RWPE2 (cell line): ENCODE results near the gene KCNAB1.

ENCODE experiments used
- ATAC-seq: fragments of 200-7000 bp; cut with Tn5 transposase; 3 replicates; pipeline ENCODE4 v1.9.1; 2021; ENCODE audit warnings: low read depth
- DNase-seq: peaks from one replicate; pipeline ENCODE4 v3.0.0-alpha.2; 2020; ENCODE audit warnings: low spot score
- H3K27ac ChIP-seq: fragments of 450-650 bp; 2 replicates; pipeline ENCODE4 v1.5.1; 2017; ENCODE audit warnings: mild to moderate bottlenecking; ENCODE audit not compliant: poor library complexity, severe bottlenecking
- H3K27me3 ChIP-seq: fragments of 250-450 bp; sonication (Bioruptor Pico); 2 replicates; pipeline ENCODE4 v1.5.1; 2021; ENCODE audit warnings: mild to moderate bottlenecking, moderate library complexity; ENCODE audit not compliant: insufficient read depth, poor library complexity, severe bottlenecking
- H3K36me3 ChIP-seq: fragments of 250-450 bp; sonication (Bioruptor Pico); 2 replicates; pipeline ENCODE4 v1.5.1; 2020; ENCODE audit warnings: low read depth, mild to moderate bottlenecking, moderate library complexity
- H3K4me1 ChIP-seq: fragments of 250-450 bp; sonication (Bioruptor Pico); 2 replicates; pipeline ENCODE4 v1.5.1; 2021; ENCODE audit warnings: mild to moderate bottlenecking, moderate library complexity; ENCODE audit not compliant: insufficient read depth, poor library complexity, severe bottlenecking
- H3K4me3 ChIP-seq: fragments of 250-450 bp; sonication (Bioruptor Pico); 2 replicates; pipeline ENCODE4 v1.5.1; 2021; ENCODE audit warnings: mild to moderate bottlenecking, moderate library complexity; ENCODE audit not compliant: severe bottlenecking
- H3K9me3 ChIP-seq: fragments of 250-450 bp; sonication (Bioruptor Pico); 2 replicates; pipeline ENCODE4 v1.5.1; 2021; ENCODE audit warnings: mild to moderate bottlenecking, moderate library complexity; ENCODE audit not compliant: severe bottlenecking
- TF ChIP-seq, protein P1 (sequence below): fragments of 450-650 bp; IDR thresholded peaks from one replicate; pipeline ENCODE4 v1.5.1; 2017; ENCODE audit warnings: mild to moderate bottlenecking, moderate library complexity; ENCODE audit not compliant: poor library complexity, severe bottlenecking

Gene KCNAB1

DNA sequence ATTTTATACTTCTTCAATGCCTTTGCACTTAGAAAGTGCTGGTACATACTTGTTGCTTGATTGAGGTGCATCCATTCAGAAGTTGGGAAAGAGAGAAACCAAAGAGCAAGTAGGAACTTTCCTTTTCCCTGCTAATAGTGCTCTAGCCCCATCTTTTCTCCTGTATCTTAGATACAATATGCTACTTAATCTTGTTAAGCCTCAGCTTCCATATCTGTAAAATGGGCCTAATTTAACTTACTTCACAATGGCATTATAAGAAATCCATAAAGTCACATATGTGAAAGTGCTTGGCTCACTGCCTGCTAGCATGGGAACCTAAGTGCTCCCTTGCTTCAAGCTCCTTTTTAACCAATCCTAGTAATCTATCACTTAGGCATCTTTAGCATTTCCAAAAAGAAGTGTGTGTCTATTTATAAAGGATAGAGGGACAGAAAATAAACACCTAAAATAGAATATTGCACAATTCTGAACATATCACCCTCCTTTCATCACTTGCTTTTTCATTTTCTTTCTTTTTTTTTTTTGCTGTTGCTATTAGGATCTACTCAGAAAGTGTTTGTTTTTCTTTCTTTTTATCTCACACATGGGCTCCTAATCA is 28.1 kb downstream of the KCNAB1 start:
- Histone ChIP-seq H3K4me1 (no peaks in the 10 kb centered on the region), H3K27ac (no peak overlapping the region), H3K36me3 (no peaks in the 10 kb centered on the region), H3K4me3 (no peak overlapping the region), H3K9me3 (no peaks in the 10 kb centered on the region), H3K27me3 (no peaks in the 10 kb centered on the region)
- TF ChIP-seq, protein P1, sequence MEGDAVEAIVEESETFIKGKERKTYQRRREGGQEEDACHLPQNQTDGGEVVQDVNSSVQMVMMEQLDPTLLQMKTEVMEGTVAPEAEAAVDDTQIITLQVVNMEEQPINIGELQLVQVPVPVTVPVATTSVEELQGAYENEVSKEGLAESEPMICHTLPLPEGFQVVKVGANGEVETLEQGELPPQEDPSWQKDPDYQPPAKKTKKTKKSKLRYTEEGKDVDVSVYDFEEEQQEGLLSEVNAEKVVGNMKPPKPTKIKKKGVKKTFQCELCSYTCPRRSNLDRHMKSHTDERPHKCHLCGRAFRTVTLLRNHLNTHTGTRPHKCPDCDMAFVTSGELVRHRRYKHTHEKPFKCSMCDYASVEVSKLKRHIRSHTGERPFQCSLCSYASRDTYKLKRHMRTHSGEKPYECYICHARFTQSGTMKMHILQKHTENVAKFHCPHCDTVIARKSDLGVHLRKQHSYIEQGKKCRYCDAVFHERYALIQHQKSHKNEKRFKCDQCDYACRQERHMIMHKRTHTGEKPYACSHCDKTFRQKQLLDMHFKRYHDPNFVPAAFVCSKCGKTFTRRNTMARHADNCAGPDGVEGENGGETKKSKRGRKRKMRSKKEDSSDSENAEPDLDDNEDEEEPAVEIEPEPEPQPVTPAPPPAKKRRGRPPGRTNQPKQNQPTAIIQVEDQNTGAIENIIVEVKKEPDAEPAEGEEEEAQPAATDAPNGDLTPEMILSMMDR: no peak
- DNase-seq (no peak), ATAC-seq (no peak)

DNA sequence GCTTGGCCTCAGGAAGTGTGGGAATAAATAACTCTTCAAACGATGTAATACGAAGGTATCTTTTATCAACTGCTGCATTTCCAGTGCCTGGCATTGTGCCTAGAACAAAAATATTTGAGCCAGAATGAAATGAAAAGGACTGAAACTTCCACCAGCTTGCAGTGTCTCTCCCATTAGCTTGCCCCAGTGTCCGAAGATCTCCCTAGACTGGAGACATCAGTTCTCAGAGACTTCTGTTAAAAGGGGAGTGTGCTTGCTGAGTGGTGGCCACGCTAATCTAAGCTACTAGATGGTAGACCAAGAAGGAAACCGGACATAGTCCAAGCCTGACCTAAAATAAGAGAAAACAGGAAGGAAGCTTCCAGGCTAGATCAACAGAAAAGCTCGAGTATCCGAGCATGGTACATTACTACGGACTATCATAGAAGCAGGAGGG is 28.6 kb downstream of the KCNAB1 start:
- Histone ChIP-seq H3K27me3 (no peaks in the 10 kb centered on the region), H3K27ac (no peak overlapping the region), H3K36me3 (no peaks in the 10 kb centered on the region), H3K4me3 (no peak overlapping the region), H3K9me3 (no peaks in the 10 kb centered on the region), H3K4me1 (no peaks in the 10 kb centered on the region)
- TF ChIP-seq, protein P1: no peak
- no peak for ATAC-seq
- no peak for DNase-seq

DNA sequence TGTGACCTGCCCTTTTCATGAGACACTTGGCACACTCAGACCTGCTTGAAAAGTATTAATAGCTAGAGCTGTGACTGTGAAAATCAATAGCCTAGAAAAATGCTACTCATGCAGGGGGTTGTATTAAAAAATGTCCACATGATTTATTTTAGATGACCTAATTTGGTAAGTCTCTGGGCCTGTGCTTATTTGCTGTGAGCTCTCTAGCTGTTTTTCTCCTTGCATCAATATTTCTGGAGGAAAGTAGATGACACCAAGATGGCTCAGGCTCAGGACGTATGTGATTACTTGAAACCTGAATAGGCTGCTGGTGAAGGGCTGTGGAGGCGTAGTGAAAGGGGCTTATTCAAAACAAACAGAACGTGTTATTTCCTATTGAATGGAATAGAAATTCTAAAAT is 29.5 kb downstream of the KCNAB1 start:
- ATAC-seq: no peak
- DNase-seq: no peak
- Histone ChIP-seq H3K27ac (no peak overlapping the region), H3K9me3 (no peaks in the 10 kb centered on the region), H3K27me3 (no peaks in the 10 kb centered on the region), H3K36me3 (no peaks in the 10 kb centered on the region), H3K4me3 (no peak overlapping the region), H3K4me1 (no peaks in the 10 kb centered on the region)
- TF ChIP-seq, protein P1: no peak

DNA sequence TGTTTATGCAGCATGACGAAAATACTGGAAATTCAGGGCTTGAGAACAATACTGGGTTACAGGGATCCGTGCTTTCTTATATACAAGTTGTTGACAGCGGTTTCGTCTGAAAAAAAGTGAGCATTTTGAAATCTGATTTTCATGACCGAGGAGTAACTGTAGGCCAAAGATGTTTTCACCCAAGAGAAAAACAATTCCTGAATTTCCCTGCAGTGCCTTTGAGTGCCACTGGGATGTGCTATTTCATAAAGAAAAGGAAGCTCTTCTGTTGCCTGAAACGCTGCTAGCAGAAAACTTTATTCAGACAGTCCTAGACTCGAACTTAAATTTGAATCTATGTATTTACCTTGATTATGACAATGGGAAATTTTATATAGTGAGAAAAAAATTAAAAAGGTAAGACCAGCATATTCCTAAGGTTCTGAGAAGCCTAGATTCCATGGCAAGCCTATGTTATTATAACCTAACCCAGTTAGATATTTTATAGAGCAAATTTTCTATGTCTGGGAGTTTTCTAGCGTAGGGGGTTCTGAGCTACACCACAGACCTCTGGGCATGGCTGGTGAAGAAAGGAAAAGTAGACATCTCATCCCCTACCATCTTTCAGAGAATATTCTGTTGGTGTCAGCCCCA is 30.2 kb downstream of the KCNAB1 start:
- Histone ChIP-seq H3K4me1 (no peaks in the 10 kb centered on the region), H3K27ac (no peak overlapping the region), H3K27me3 (no peaks in the 10 kb centered on the region), H3K36me3 (no peaks in the 10 kb centered on the region), H3K9me3 (no peaks in the 10 kb centered on the region), H3K4me3 (no peak overlapping the region)
- ATAC-seq: peak; percentile 70
- no peak for DNase-seq
- TF ChIP-seq, protein P1: peak; percentile 92

DNA sequence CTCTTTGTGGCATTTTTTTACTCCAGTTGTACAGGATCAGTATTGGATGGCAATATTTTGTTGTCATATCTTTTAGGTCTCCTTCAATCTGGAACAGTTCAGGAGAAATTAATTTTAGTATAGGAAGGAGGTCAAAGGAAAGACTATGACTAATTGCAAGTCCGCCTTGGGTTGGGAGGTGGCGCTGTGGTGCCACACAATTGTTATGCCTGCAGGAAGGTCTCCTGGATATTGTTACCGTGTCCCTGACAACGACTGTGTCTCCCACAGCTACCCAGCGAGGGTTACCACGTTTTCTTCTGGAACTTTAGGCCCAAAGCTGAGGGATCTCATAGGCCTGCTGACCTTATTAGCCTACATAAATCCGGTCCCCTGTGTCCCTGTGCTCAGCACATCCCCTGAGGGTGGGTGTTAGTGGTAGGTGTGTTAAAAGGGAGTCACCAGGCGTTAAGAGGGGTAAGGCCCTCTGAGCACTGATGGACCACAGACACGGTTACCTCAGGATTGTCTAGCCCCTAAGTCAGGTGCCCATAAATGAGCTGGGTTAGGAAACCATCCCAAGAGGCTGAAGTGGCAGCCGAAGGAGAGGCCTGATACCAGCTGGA is 31.5 kb downstream of the KCNAB1 start:
- Histone ChIP-seq H3K27me3 (no peaks in the 10 kb centered on the region), H3K9me3 (no peaks in the 10 kb centered on the region), H3K27ac (no peak overlapping the region), H3K4me1 (no peaks in the 10 kb centered on the region), H3K36me3 (no peaks in the 10 kb centered on the region), H3K4me3 (no peak overlapping the region)
- TF ChIP-seq, protein P1: peak; percentile 86
- no peak for DNase-seq
- ATAC-seq: peak; percentile 78
